ENCODE measurements around the gene SMPD3. TPM values are rescaled to one million over a fixed set of nuclear protein-coding genes. Genes with fewer than 3 reads are reported as not detected.

SMPD3 gene
- total and polyA plus RNA-seq, 10 donors: 0.66 to 6.5 (median 1.9) TPM

GRCh38 chr16:68377221-68377620 lies 71.1 kb downstream of the SMPD3 start:
- TF ChIP-seq CTCF (IDR thresholded peaks at IDR 0.05 in 8 of 11, conservative IDR thresholded peaks at IDR 0.05 in 3 of 11): no peak
- Histone ChIP-seq H3K9me3 (no peaks in the 10 kb centered on the region), H3K4me1 (peaks cover 0 to 8% (median 2%) of the 10 kb centered on the region in 6 donors), H3K27me3 (replicated peaks in 1 of 7) (no peaks in the 10 kb centered on the region), H3K27ac (no peak overlapping the region), H3K36me3 (no peaks in the 10 kb centered on the region), H3K4me3 (no peak overlapping the region)
- no peak for DNase-seq
- intact Hi-C loops (cut with DNase I; ENCODE audit: low total_unique reads): no loop called here
- 94 to 100% (median 96%) methylated on average over 4 to 7 of the region's 7 CpGs for WGBS, 5 donors

- Histone ChIP-seq H3K4me1 (peaks cover 0 to 4% (median 0%) of the 10 kb centered on the region in 6 donors), H3K4me3 (no peak overlapping the region), H3K36me3 (no peaks in the 10 kb centered on the region), H3K27me3 (replicated peaks in 1 of 7) (no peaks in the 10 kb centered on the region), H3K9me3 (no peaks in the 10 kb centered on the region), H3K27ac (no peak overlapping the region)
- DNase-seq: no peak
- WGBS, 5 donors: 86 to 93% (median 90%) methylated on average over 1 to 6 of the region's 6 CpGs
- TF ChIP-seq POLR2AphosphoS5 (IDR thresholded peaks at IDR 0.05) (no peak), POLR2A (IDR thresholded peaks at IDR 0.05) (no peak), CTCF (IDR thresholded peaks at IDR 0.05 in 8 of 11, conservative IDR thresholded peaks at IDR 0.05 in 3 of 11) (no peak)
- intact Hi-C loops (cut with DNase I; ENCODE audit: low total_unique reads): no loop called here
Observed at GRCh38 chr16:68376590-68376989, 71.7 kb downstream of the SMPD3 start.

GRCh38 chr16:68375801-68376536 lies 72.3 kb downstream of the SMPD3 start:
- Histone ChIP-seq H3K36me3 (no peaks in the 10 kb centered on the region), H3K27ac (no peak overlapping the region), H3K4me1 (peaks cover 0 to 8% (median 5%) of the 10 kb centered on the region in 6 donors), H3K27me3 (replicated peaks in 1 of 7) (no peaks in the 10 kb centered on the region), H3K9me3 (no peaks in the 10 kb centered on the region), H3K4me3 (no peak overlapping the region)
- TF ChIP-seq POLR2A (IDR thresholded peaks at IDR 0.05): no peak
- TF ChIP-seq CTCF (IDR thresholded peaks at IDR 0.05 in 8 of 11, conservative IDR thresholded peaks at IDR 0.05 in 3 of 11): no peak
- no peak for TF ChIP-seq POLR2AphosphoS5 (IDR thresholded peaks at IDR 0.05)
- 90 to 95% (median 92%) methylated on average over 10 to 11 of the region's 11 CpGs for WGBS, 5 donors
- intact Hi-C loops (cut with DNase I; ENCODE audit: low total_unique reads): no loop called here
- DNase-seq: no peak

- TF ChIP-seq POLR2A (IDR thresholded peaks at IDR 0.05): no peak
- no peak for TF ChIP-seq CTCF (IDR thresholded peaks at IDR 0.05 in 8 of 11, conservative IDR thresholded peaks at IDR 0.05 in 3 of 11)
- TF ChIP-seq POLR2AphosphoS5 (IDR thresholded peaks at IDR 0.05): no peak
- no peak for DNase-seq
- intact Hi-C loops (cut with DNase I; ENCODE audit: low total_unique reads): no loop called here
Observed at GRCh38 chr16:68374961-68375660, 73.2 kb downstream of the SMPD3 start.

More at GRCh38 chr16:68374961-68375660, 73.2 kb downstream of the SMPD3 start:
- Histone ChIP-seq H3K4me1 (peaks cover 2 to 17% (median 14%) of the 10 kb centered on the region in 6 donors), H3K36me3 (no peaks in the 10 kb centered on the region), H3K4me3 (no peak overlapping the region), H3K27me3 (replicated peaks in 1 of 7) (no peaks in the 10 kb centered on the region), H3K9me3 (no peaks in the 10 kb centered on the region), H3K27ac (no peak overlapping the region)
- 84 to 92% (median 88%) methylated on average over 6 to 9 of the region's 9 CpGs for WGBS, 5 donors

Measured in spleen (tissue), 11 donors.